ENCODE results near the gene SRSF7. TPM values are rescaled to one million over a fixed set of nuclear protein-coding genes. Genes with fewer than 3 reads are reported as not detected.
"Not testable (repeated sequence)": the region's sequence is repeated elsewhere in the genome, so short reads cannot be mapped to it uniquely, and the experiment has no call there.

The SRSF7 gene
- total and polyA plus RNA-seq, 4 donors = 95.1 to 155 (median 130) TPM

DNA sequence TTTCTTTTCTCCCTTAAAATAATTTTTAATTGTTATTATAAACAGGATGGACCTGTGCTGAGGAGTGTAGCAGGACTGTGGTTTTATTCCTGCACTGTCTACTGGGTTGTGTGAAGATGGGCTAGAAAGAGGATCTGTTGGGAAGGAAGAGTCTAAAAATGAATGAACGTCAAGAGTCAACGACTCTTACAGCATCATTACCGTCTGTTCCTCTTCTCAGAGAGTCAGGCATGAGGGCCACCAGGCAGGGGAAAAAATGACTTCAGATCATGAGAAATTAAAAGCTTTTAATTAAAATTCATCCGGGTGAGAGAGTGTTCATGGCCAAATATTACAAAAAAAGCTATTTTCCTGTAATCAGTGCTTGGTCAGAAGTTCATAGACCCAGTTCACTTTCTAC is 32.6 kb downstream of the SRSF7 start:
- H3K36me3 ChIP-seq (ENCODE audit: control insufficient read depth in 4 of 4, insufficient read depth in 4 of 4, low read length in 4 of 4) = no peaks in the 10 kb centered on the region
- ATAC-seq (ENCODE audit: insufficient read depth, low FRiP score) (no peak), DNase-seq (no peak)
- TF ChIP-seq, protein P1, sequence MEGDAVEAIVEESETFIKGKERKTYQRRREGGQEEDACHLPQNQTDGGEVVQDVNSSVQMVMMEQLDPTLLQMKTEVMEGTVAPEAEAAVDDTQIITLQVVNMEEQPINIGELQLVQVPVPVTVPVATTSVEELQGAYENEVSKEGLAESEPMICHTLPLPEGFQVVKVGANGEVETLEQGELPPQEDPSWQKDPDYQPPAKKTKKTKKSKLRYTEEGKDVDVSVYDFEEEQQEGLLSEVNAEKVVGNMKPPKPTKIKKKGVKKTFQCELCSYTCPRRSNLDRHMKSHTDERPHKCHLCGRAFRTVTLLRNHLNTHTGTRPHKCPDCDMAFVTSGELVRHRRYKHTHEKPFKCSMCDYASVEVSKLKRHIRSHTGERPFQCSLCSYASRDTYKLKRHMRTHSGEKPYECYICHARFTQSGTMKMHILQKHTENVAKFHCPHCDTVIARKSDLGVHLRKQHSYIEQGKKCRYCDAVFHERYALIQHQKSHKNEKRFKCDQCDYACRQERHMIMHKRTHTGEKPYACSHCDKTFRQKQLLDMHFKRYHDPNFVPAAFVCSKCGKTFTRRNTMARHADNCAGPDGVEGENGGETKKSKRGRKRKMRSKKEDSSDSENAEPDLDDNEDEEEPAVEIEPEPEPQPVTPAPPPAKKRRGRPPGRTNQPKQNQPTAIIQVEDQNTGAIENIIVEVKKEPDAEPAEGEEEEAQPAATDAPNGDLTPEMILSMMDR (IDR thresholded peaks at IDR 0.05; ENCODE audit: control extremely low read depth, extremely low read depth) = no peak
- 49 to 86% methylated on average over 4 of the region's 4 CpGs for WGBS, 2 donors
- no peak overlapping the region for H3K9ac ChIP-seq (ENCODE audit: insufficient read depth in 1 of 2, low read length in 2 of 2)
- peaks cover 0 to 14% (median 3%) of the 10 kb centered on the region in 5 donors for H3K4me1 ChIP-seq (ENCODE audit: control insufficient read depth in 5 of 5, insufficient read depth in 5 of 5, low read length in 5 of 5)
- H3K4me3 ChIP-seq = no peak overlapping the region
- H3K9me3 ChIP-seq (ENCODE audit: control insufficient read depth in 4 of 4, insufficient read depth in 3 of 4, low read length in 3 of 4) = peaks cover 0 to 2% (median 0%) of the 10 kb centered on the region in 4 donors
- no peaks in the 10 kb centered on the region for H3K27me3 ChIP-seq (ENCODE audit: control insufficient read depth in 3 of 3, insufficient read depth in 3 of 3, low read length in 2 of 3)
- H3K27ac ChIP-seq (ENCODE audit: low read depth in 1 of 2, low read length in 1 of 2) = peak overlapping the region in 1 of 2 donors; percentile 40

DNA sequence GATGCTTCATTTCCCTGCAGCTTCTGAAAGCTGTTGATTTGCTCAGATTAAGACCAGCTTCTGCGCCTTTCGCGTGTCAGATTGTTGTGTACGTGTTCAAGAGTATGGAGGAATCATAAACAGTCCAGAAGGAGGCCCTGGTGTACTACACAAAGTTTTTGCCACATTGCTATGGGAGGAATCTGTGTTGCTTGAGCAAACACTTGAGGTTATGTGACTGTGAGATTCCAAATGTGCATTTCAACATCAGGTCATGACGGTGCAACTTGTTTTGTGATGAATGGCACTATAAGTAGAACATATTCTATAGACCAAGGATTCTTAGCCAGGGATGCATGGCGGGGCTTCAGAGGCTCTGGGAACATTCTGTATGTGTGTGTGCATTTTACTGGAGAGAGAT is 35.0 kb downstream of the SRSF7 start:
- H3K36me3 ChIP-seq (ENCODE audit: control insufficient read depth in 4 of 4, insufficient read depth in 4 of 4, low read length in 4 of 4) = peaks cover 0 to 6% (median 0%) of the 10 kb centered on the region in 4 donors
- H3K4me1 ChIP-seq (ENCODE audit: control insufficient read depth in 5 of 5, insufficient read depth in 5 of 5, low read length in 5 of 5) = peaks cover 0 to 13% (median 3%) of the 10 kb centered on the region in 5 donors
- no peak overlapping the region for H3K4me3 ChIP-seq
- peak in 2 of 3 donors; percentile 55 to 65 for DNase-seq
- no peaks in the 10 kb centered on the region for H3K27me3 ChIP-seq (ENCODE audit: control insufficient read depth in 3 of 3, insufficient read depth in 3 of 3, low read length in 2 of 3)
- H3K27ac ChIP-seq (ENCODE audit: low read depth in 1 of 2, low read length in 1 of 2) = peak overlapping the region in 1 of 2 donors; percentile 60
- 65 to 67% methylated on average over 6 of the region's 6 CpGs for WGBS, 2 donors
- H3K9me3 ChIP-seq (ENCODE audit: control insufficient read depth in 4 of 4, insufficient read depth in 3 of 4, low read length in 3 of 4) = peaks cover 0 to 2% (median 0%) of the 10 kb centered on the region in 4 donors
- TF ChIP-seq, protein P1 (IDR thresholded peaks at IDR 0.05; ENCODE audit: control extremely low read depth, extremely low read depth) = no peak
- H3K9ac ChIP-seq (ENCODE audit: insufficient read depth in 1 of 2, low read length in 2 of 2) = peak overlapping the region in 1 of 2 donors; percentile 23
- peak; percentile 67 for ATAC-seq (ENCODE audit: insufficient read depth, low FRiP score)

DNA sequence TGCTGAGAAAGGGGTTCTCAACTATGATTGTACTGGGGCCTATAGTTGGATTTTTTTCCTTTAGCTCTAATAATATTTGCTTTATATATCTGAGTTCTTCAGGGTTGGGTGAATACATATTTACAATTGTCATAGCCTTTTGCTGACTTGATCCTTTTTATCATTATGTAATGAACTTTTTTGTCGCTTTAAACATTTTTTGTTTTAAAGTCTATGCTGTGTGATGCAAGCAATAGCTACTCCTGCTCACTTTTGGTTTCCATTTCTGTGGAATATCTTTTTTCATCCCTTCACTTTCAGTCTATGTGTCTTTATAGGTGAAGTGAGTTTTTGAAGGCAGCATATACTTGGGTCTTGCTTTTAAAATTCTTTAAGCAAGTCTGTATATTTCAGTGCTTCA is 36.2 kb downstream of the SRSF7 start:
- H3K36me3 ChIP-seq (ENCODE audit: control insufficient read depth in 4 of 4, insufficient read depth in 4 of 4, low read length in 4 of 4); H3K9ac ChIP-seq (ENCODE audit: insufficient read depth in 1 of 2, low read length in 2 of 2); DNase-seq; ATAC-seq (ENCODE audit: insufficient read depth, low FRiP score); H3K4me1 ChIP-seq (ENCODE audit: control insufficient read depth in 5 of 5, insufficient read depth in 5 of 5, low read length in 5 of 5); H3K4me3 ChIP-seq; H3K27ac ChIP-seq (ENCODE audit: low read depth in 1 of 2, low read length in 1 of 2); H3K9me3 ChIP-seq (ENCODE audit: control insufficient read depth in 4 of 4, insufficient read depth in 3 of 4, low read length in 3 of 4); H3K27me3 ChIP-seq (ENCODE audit: control insufficient read depth in 3 of 3, insufficient read depth in 3 of 3, low read length in 2 of 3): not testable (repeated sequence)
- WGBS, 2 donors = 81 to 90% methylated on average over 1 of the region's 1 CpG

DNA sequence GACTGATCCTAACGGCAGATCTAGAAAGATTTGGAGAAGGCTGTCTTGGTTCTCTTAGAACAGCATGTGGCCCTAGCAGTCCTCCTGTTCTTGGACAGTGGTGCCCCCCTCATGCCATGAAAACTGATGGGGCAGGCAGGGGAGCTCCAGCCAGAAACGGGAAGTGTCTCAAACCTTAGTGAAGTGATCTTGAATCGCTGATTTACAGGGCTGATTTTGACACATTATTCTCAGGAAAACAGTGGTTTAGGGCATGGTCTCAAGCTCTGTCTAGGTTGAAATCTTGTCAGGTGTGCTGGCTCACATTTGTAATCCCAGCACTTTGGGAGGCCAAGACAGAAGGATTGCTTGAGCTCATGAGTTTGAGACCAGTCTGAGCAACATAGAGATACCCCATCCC is 37.8 kb downstream of the SRSF7 start:
- Histone ChIP-seq H3K4me3 (no peak overlapping the region), H3K9ac (ENCODE audit: insufficient read depth in 1 of 2, low read length in 2 of 2) (no peak overlapping the region), H3K9me3 (ENCODE audit: control insufficient read depth in 4 of 4, insufficient read depth in 3 of 4, low read length in 3 of 4) (no peaks in the 10 kb centered on the region), H3K4me1 (ENCODE audit: control insufficient read depth in 5 of 5, insufficient read depth in 5 of 5, low read length in 5 of 5) (no peaks in the 10 kb centered on the region), H3K36me3 (ENCODE audit: control insufficient read depth in 4 of 4, insufficient read depth in 4 of 4, low read length in 4 of 4) (peaks cover 0 to 6% (median 1%) of the 10 kb centered on the region in 4 donors), H3K27me3 (ENCODE audit: control insufficient read depth in 3 of 3, insufficient read depth in 3 of 3, low read length in 2 of 3) (no peaks in the 10 kb centered on the region), H3K27ac (ENCODE audit: low read depth in 1 of 2, low read length in 1 of 2) (no peak overlapping the region)
- ATAC-seq (ENCODE audit: insufficient read depth, low FRiP score) (no peak), DNase-seq (no peak)
- 59 to 70% methylated on average over 3 of the region's 3 CpGs for WGBS, 2 donors
- TF ChIP-seq, protein P1 (IDR thresholded peaks at IDR 0.05; ENCODE audit: control extremely low read depth, extremely low read depth) = no peak
